Kidney capillary endothelial cell (primary cell): ENCODE results near the gene PGM3.
"Not testable (repeated sequence)": the region's sequence is repeated elsewhere in the genome, so short reads cannot be mapped to it uniquely, and the experiment has no call there.

Experiments used
- DNase-seq: peaks from one replicate; pipeline ENCODE4 v3.0.0-alpha.2; 2018; ENCODE audit warnings: low spot score

Gene PGM3, protein sequence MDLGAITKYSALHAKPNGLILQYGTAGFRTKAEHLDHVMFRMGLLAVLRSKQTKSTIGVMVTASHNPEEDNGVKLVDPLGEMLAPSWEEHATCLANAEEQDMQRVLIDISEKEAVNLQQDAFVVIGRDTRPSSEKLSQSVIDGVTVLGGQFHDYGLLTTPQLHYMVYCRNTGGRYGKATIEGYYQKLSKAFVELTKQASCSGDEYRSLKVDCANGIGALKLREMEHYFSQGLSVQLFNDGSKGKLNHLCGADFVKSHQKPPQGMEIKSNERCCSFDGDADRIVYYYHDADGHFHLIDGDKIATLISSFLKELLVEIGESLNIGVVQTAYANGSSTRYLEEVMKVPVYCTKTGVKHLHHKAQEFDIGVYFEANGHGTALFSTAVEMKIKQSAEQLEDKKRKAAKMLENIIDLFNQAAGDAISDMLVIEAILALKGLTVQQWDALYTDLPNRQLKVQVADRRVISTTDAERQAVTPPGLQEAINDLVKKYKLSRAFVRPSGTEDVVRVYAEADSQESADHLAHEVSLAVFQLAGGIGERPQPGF

DNA sequence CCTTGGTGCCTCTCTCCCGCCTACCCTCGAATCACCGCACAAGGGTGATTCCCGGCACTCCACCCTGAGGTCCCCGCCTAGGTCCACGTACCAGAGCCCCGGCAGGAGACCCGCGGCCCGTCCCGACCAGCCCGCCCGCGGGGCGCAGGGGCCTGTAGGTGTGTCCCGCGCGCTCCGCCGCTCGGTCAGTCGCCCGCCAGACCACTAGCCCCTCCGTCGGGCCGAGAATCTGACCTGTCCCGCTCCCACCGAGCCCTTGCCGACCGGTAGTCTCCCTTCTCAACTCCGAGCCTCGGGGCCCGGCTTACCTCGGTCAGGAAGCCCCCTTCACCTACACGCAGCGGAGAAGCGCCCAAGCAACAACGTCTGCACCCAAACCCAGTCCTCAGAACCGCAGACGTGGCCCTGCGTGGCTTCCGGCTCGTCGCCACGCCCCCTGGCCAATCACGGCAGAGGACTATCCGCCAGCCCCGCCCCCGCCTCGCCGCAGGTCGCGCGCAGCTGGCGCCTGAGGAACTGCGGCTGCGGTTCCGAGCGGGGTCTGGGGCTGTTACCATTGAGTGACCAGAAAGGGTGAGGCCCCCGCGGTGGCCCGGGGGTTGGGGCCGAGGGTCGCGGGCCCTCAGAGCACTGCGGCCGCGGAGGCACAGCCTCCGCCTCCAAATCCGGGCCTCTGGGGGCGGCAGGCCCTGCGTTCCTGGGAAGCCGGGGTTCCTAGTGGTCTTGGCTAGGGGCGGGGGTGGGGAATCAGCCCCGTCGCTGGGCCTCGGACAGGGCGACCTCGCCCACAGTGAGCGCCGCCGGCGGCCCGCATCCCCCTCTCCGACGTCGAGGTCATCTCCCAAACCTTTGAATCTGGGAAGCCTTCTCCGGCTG, at the start of gene PGM3, which contains the start of gene RWDD2A:
PGM3 (minus strand) TSS at position 395 of the 876 bp plus-strand sequence. CDS start 2,253 bp downstream, outside the sequence.
RWDD2A (plus strand) TSS at position 487 of the 876 bp plus-strand sequence. CDS start 1,095 bp downstream, outside the sequence.
- DNase-seq, result peak; percentile 82

GRCh38 chr6:83231146-83231545, 38.1 kb upstream of the PGM3 start:
- no peak for DNase-seq

- no peak for DNase-seq
Observed at GRCh38 chr6:83226517-83226916, 33.5 kb upstream of the PGM3 start.

DNA sequence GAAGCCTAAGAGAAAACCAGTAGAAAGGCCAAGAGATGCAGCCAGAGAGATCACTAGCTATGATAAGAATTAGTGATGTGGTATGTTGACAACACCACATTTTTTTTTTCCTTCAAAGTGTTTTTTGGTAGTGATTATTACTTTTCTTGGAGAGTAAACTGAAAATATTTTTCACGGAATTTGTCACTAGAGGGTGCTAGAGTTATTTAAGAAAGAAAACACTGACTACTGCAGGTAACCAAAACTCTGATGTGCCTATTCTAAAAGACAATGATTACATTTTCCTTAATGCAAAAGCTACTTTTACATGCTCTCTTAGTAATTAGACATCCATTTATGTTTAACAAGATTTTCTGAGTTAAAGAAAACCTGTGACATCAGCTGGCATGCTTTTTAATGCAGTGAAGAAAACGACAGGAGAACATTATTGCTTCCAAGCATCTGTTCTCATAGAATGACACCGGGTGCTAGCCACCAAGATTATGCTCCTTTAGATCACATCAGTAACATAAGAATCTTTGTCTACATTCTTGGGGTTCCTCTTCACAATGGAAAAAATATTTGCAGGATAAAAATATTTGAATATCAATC, 28.9 kb upstream of the PGM3 start:
- DNase-seq, result peak; percentile 43

DNA sequence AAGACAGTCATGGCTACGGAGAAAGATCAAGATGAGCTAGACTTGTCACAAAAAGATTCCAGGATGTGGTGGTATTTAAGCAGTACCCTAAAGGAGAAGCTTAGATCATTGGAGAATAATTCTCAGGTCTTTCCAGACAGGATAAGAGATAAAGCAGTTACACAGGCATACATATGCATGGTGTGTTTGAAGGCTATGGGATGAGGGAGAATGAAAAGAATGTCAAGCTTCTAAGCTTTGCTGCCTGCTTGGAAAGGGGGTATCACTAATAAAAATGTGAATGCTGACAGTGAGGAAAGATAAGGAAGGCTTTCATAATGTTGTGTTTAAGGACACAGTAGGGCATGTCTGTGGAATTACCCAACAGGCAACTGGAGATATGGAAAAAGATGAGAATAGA, 28.2 kb upstream of the PGM3 start:
- DNase-seq, result no peak

- DNase-seq, result no peak
Observed at GRCh38 chr6:83220121-83220520, 27.1 kb upstream of the PGM3 start.

DNA sequence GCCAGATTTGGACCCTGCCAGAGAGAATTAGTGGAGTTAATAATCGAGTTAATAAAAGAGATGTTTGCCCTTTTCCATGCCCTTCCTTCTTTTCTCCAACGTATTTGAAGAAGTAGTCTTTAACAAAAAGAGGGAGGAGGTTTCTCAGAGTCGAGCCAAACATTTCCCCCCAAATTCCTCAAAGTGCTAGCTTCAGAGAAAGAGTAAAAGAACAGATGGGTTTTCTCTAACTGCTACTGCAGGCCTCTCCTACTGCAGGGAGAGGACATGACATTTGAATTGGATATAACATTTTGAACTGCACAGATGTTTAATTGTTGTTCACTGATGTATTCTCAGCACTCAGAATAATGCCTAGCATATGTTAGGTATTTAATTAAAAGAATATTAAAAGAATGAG, 25.6 kb upstream of the PGM3 start:
- no peak for DNase-seq

GRCh38 chr6:83216806-83217205, 23.7 kb upstream of the PGM3 start:
- DNase-seq, result no peak

- DNase-seq, result peak; percentile 69
Observed at GRCh38 chr6:83215131-83216047, 22.3 kb upstream of the PGM3 start.

DNA sequence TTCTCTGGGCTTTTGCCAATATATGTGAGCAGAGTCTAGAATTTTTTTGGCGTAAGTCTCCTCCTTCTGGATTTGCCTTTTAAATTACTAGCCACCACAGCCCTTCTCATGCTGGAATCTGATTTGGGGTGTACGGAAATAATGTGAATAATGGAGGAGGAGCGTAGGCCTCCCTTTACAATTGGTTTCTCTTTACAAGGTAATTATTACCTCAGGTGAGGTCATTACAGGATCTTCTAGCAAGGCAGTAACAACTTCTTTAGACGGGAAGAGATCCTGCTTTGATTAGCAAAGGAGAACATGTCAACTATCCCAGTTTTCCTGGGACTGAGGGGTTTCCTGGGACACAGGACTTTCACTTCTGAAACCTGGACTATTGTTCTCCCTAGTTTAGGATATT, 9.0 kb upstream of the PGM3 start:
- no peak for DNase-seq

DNA sequence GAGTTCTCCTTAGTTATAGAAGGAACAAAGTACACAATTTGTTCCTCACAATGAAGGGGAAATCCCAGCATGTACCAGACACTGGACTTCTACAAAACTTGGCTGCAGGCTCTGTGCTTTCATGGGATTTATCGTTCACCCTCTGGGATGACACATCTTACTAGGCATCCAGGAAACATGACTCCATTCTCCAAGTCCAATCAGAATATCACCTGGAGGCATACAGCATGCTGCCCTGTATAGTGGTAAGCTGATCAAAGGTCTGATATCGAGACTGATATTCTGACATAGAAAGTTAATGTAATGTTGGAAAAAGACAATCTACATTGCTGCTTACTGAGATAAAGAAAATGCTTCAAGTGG, 6.8 kb upstream of the PGM3 start:
- DNase-seq, result peak; percentile 30

- DNase-seq, result peak; percentile 28
Observed at GRCh38 chr6:83199173-83199862, 6.3 kb upstream of the PGM3 start.

DNA sequence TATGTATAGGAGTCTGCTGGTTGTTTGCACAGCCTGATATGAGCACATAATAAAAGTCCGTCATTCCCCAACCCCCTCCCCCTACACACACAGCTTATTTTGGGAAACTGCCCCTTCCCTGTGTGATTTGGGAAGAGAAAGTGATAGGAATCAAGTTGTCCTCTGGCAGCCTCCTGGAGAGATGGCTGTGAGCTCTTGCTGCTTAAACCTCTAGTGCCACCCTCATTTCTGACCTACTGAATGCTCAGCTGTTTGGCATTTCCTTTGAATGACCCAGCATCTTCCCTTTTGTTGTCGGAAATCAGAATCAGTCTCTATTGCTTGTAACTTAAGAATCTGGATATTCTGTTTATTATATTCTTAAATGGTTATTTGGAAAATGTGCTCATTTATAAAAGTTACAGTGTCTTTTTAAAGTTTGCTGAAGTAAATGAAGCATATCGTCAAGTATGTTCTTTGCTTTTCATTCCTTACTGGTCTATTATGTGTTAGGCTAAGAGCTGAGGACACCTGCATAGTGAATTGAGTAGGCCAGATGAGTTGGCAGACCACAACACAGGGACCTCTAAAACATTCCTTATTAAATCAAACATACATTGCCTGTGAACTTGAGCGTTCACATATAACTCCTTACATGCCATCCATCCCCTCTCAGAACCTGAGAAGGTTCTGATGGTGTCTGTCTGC, 5.6 kb upstream of the PGM3 start:
- peak; percentile 21 for DNase-seq

DNA sequence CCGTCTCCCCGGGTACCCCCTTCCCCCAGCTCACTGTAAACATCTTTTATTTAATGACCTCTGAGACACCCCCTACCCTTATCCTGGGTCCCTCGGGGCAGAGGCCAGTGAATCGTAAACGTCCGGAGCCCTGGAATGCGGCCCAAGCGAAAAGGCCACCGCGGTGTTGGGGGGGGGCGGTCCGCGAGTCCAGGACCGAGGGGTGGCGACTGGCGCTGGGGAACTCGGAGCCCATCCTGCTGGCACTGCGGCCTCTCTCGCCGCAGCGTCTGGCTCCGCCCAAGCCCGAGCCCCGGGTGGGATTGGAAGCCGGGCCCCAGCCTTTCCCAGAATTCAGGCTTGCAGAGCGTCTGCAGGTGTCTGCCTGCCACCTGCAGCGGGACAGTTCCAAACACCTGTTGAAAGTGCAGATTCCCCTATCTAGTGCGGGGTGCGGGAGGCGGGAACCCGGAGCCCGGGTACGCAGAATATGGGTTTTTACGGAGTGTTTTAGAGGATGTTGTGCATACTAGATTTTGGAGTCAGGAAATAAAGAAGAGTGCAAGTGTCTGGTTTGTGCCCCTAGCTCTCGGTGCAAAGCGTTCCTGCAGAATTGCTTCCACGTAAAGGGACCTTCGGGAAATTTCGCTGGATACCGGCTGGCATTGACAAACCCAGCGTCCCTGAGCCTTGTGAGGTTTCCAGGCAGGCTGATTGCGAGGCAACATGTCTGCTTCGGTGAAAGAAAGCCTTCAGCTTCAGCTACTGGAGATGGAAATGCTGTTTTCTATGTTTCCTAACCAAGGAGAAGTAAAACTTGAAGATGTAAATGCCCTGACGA, 892 bp upstream of the PGM3 start:
- no peak for DNase-seq

DNA sequence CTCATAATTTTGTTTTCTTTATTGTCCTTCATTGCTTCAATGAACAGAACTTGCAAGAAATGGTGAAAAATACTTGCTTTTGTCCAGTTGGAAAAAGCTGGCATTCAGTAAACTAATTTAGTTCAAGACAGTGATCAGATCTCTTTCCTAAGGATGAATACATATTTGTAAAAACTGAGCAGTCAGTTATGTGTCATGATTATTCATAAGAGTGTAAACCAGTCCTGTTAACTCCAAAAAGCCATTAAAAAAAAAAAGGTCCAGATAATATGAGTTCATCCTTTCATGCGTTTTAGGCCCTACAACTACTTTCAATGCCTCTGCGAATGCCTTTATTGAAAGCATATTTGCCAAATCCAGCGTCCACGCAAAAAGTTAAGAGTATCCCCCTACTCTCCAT, 609 bp downstream of the PGM3 start:
- DNase-seq, result peak; percentile 33

DNA sequence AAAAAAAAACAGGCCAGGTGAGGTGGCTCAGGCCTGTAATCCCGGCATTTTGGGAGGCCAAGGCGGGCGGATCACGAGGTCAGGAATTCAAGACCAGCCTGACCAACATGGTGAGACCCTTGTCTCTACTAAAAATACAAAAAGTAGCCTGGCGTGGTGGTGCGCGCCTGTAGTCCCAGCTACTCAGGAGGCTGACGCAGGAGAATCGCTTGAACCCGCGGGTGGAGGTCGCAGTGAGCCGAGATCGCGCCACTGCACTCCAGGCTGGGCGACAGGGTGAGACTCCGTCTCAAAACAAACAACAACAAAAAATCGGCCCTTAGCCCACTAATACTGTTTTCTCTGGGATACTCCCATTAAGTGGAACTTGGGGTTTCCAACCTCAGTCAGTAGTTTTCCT, 1.1 kb downstream of the PGM3 start:
- not testable (repeated sequence) for DNase-seq

GRCh38 chr6:83190626-83191025, 2.4 kb downstream of the PGM3 start:
- DNase-seq, result no peak

GRCh38 chr6:83188501-83188900, 4.6 kb downstream of the PGM3 start:
- no peak for DNase-seq

DNA sequence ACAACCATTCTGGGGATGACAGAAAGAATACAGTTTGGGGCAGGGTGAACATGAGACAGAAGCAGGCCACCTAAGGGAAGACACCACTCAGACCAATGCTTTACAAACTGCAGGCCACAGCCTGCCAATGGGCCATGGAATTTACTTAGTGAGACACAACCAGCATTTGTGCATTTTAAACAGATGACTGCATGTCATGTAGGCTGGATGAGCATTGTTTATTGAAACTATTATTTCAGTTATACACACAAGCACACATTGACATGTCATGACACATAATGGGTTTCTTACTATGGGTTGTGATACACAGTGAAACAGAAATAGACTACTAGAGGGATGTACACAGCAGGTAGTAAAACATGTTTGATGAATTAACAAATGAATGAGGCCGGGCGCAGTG, 8.0 kb downstream of the PGM3 start:
- no peak for DNase-seq
